Neural crest cell (in vitro differentiated cells): ENCODE data around the gene OBSCN. TPM values are rescaled to one million over a fixed set of nuclear protein-coding genes. Genes with fewer than 3 reads are reported as not detected.
A peak's percentile ranks its signal among the peaks of the same experiment; 100 is the strongest.

Source experiments
- DNase-seq: peaks from one replicate; pipeline ENCODE4 v3.0.0; 2021; ENCODE audit warnings: low read depth, mixed read lengths, low spot score
- H3K27ac Mint-ChIP-seq: one replicate; pipeline ENCODE4 v1.8.0; 2021; ENCODE audit warnings: mild to moderate bottlenecking, mixed read lengths; ENCODE audit not compliant: unreplicated experiment
- H3K27me3 Mint-ChIP-seq: 2 replicates; pipeline ENCODE4 v1.8.0; 2021; ENCODE audit warnings: low read depth, mild to moderate bottlenecking, mixed read lengths
- H3K36me3 Mint-ChIP-seq: 2 replicates; pipeline ENCODE4 v1.8.0; 2021; ENCODE audit warnings: low read depth, mild to moderate bottlenecking, mixed read lengths
- H3K4me1 Mint-ChIP-seq: 2 replicates; pipeline ENCODE4 v1.8.0; 2021; ENCODE audit warnings: mixed read lengths
- H3K4me3 Mint-ChIP-seq: one replicate; pipeline ENCODE4 v1.8.0; 2021; ENCODE audit warnings: mild to moderate bottlenecking, mixed read lengths
- H3K9me3 Mint-ChIP-seq: 2 replicates; pipeline ENCODE4 v1.8.0; 2021; ENCODE audit warnings: mixed read lengths
- CTCF ChIP-seq: fragments of 200-600 bp; sonication (generic); conservative IDR thresholded peaks from 2 replicates; pipeline ENCODE4 v1.5.0; 2021; ENCODE audit warnings: antibody characterized with exemption, mild to moderate bottlenecking
- total RNA-seq: library from RNA; stranded (reverse); gene quantifications from 2 replicates; pipeline ENCODE4 v1.2.1, GENCODE V29; 2021

OBSCN gene
- total RNA-seq, 1 donor from 2014 or later: 40.1 TPM

GRCh38 chr1:228297242-228297641, 89.4 kb downstream of the OBSCN start:
- peaks cover 76% of the 10 kb centered on the region for H3K36me3 Mint-ChIP-seq
- H3K4me3 Mint-ChIP-seq: no peak overlapping the region
- no peaks in the 10 kb centered on the region for H3K27me3 Mint-ChIP-seq
- H3K9me3 Mint-ChIP-seq: peaks cover 25% of the 10 kb centered on the region
- TF ChIP-seq CTCF: no peak
- H3K27ac Mint-ChIP-seq: no peak overlapping the region
- no peaks in the 10 kb centered on the region for H3K4me1 Mint-ChIP-seq
- no peak for DNase-seq

- peak overlapping the region; percentile 89 for H3K27ac Mint-ChIP-seq
These were observed 90.0 kb downstream of the OBSCN start for GRCh38 chr1:228297822-228298221.

GRCh38 chr1:228298471-228298870, 90.6 kb downstream of the OBSCN start:
- DNase-seq: no peak
- Mint-ChIP-seq H3K27me3 (no peaks in the 10 kb centered on the region), H3K9me3 (peaks cover 33% of the 10 kb centered on the region), H3K27ac (no peak overlapping the region), H3K4me3 (no peak overlapping the region), H3K36me3 (peaks cover 86% of the 10 kb centered on the region), H3K4me1 (no peaks in the 10 kb centered on the region)
- TF ChIP-seq CTCF: no peak

More at GRCh38 chr1:228297822-228298221, 90.0 kb downstream of the OBSCN start:
- Mint-ChIP-seq H3K9me3 (peaks cover 31% of the 10 kb centered on the region), H3K4me3 (no peak overlapping the region), H3K27me3 (no peaks in the 10 kb centered on the region), H3K4me1 (no peaks in the 10 kb centered on the region), H3K36me3 (peaks cover 80% of the 10 kb centered on the region)
- DNase-seq: no peak
- no peak for TF ChIP-seq CTCF

GRCh38 chr1:228299211-228299610, 91.4 kb downstream of the OBSCN start:
- Mint-ChIP-seq H3K4me3 (no peak overlapping the region), H3K36me3 (peaks cover 84% of the 10 kb centered on the region), H3K4me1 (no peaks in the 10 kb centered on the region), H3K27me3 (no peaks in the 10 kb centered on the region), H3K27ac (no peak overlapping the region), H3K9me3 (peaks cover 31% of the 10 kb centered on the region)
- DNase-seq: no peak
- TF ChIP-seq CTCF: no peak

- H3K27ac Mint-ChIP-seq: no peak overlapping the region
- TF ChIP-seq CTCF: no peak
- DNase-seq: no peak
- no peak overlapping the region for H3K4me3 Mint-ChIP-seq
- peaks cover 31% of the 10 kb centered on the region for H3K9me3 Mint-ChIP-seq
- no peaks in the 10 kb centered on the region for H3K4me1 Mint-ChIP-seq
- no peaks in the 10 kb centered on the region for H3K27me3 Mint-ChIP-seq
- H3K36me3 Mint-ChIP-seq: peaks cover 84% of the 10 kb centered on the region
These were observed 92.1 kb downstream of the OBSCN start for GRCh38 chr1:228299901-228300300.

GRCh38 chr1:228302086-228302485, 94.2 kb downstream of the OBSCN start:
- no peak overlapping the region for H3K4me3 Mint-ChIP-seq
- no peak for DNase-seq
- TF ChIP-seq CTCF: no peak
- no peaks in the 10 kb centered on the region for H3K4me1 Mint-ChIP-seq
- no peak overlapping the region for H3K27ac Mint-ChIP-seq
- peaks cover 76% of the 10 kb centered on the region for H3K36me3 Mint-ChIP-seq
- H3K27me3 Mint-ChIP-seq: no peaks in the 10 kb centered on the region
- H3K9me3 Mint-ChIP-seq: peaks cover 30% of the 10 kb centered on the region
